Stomach smooth muscle (tissue), 2 donors: Measurements from ENCODE around the gene CPEB3.
"Not testable (repeated sequence)": the region's sequence is repeated elsewhere in the genome, so short reads cannot be mapped to it uniquely, and the experiment has no call there.

Source experiments
- H3K27ac ChIP-seq: one replicate; pipeline ENCODE4 v1.7.0; 2013; ENCODE audit warnings: mild to moderate bottlenecking, low read length, inconsistent platforms
- H3K27me3 ChIP-seq, 2 donors: one replicate each; pipeline ENCODE4 v1.7.0; 2013; ENCODE audit warnings: low read length in 2 of 2; ENCODE audit not compliant: insufficient read depth in 2 of 2, control insufficient read depth in 1 of 2
- H3K36me3 ChIP-seq, 2 donors: one replicate each; pipeline ENCODE4 v1.7.0; 2013; ENCODE audit warnings: low read length in 2 of 2; ENCODE audit not compliant: control insufficient read depth in 2 of 2, insufficient read depth in 2 of 2
- H3K4me1 ChIP-seq: one replicate; pipeline ENCODE4 v1.7.0; 2013; ENCODE audit warnings: low read length; ENCODE audit not compliant: control insufficient read depth, insufficient read depth
- H3K4me3 ChIP-seq, 2 donors: one replicate each; pipeline ENCODE4 v1.7.0; 2013; ENCODE audit warnings: low read length in 2 of 2
- H3K9ac ChIP-seq, 2 donors: one replicate each; pipeline ENCODE4 v1.7.0; 2013; ENCODE audit warnings: low read length in 2 of 2, mild to moderate bottlenecking in 1 of 2
- H3K9me3 ChIP-seq, 2 donors: one replicate each; pipeline ENCODE4 v1.7.0; 2013; ENCODE audit warnings: low read length in 2 of 2; ENCODE audit not compliant: control insufficient read depth in 2 of 2
- donor health status: healthy.
- donor health status: Pancreatic carcinoma.

The CPEB3 gene

DNA sequence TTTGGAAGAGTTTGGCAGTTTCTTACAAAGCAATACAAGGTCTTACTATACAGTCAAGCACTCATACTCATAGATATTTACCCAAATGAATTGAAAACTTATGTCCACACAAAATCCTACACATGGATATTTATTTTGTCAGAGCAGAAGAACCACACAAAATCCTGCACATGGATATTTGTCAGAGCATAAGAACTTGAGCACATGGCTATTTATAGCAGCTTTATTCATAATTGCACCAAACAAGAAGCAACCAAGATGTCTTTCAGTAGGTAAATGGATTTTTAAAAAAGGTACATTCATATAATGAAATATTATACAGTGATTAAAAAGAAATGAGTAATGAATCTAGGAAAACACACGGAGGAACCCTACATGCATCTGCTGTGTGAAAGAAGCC, 251.9 kb downstream of the CPEB3 start:
- Histone ChIP-seq H3K27me3 (no peaks in the 10 kb centered on the region), H3K27ac (no peak overlapping the region), H3K9me3 (peaks cover 0 to 5% of the 10 kb centered on the region in 2 donors), H3K36me3 (no peaks in the 10 kb centered on the region), H3K4me3 (no peak overlapping the region), H3K9ac (no peak overlapping the region), H3K4me1 (no peaks in the 10 kb centered on the region)

DNA sequence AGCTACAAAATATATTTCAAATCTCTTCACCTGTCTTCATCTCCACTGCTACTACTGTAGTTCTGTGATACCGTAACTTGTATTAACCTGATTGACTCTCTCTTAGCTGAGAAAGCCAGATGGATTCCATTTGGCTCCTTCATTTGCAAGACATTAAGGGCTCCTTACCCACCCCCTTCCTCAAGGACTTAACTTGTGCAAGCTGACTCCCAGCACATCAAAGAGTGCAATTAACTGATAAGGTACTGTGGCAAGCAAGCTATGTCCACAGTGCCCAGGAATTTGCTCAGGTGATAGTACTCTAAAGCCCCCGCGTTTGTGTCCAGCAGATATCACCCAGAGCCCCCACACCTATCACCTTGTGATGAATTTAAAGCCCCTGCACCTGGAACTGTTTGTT, 257.8 kb downstream of the CPEB3 start:
- H3K9ac ChIP-seq, H3K9me3 ChIP-seq, H3K4me3 ChIP-seq, H3K27ac ChIP-seq, H3K27me3 ChIP-seq, H3K4me1 ChIP-seq: not testable (repeated sequence)
- H3K36me3 ChIP-seq: peaks cover 7 to 21% of the 10 kb centered on the region in 2 donors

DNA sequence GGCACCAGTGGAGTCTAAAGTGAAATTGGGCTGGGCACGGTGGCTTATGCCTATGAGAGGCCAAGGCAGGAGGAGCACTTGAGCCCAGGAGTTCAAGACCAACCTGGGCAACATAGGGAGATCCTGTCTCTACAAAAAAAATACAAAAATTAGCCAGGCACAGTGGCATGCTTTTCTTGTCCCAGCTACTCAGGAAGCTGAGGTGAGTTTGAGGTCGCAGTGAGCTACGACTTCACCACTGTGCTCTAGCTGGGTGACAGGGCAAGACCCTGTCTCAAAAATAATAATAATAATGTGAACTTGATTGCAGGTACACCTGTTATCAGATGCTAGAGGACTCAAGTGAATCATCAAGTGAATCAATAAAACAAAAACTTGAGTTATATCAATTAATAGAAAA, 259.3 kb downstream of the CPEB3 start:
- H3K4me1 ChIP-seq: no peaks in the 10 kb centered on the region
- peaks cover 17 to 31% of the 10 kb centered on the region in 2 donors for H3K36me3 ChIP-seq
- H3K27me3 ChIP-seq: no peaks in the 10 kb centered on the region
- H3K27ac ChIP-seq: no peak overlapping the region
- no peak overlapping the region for H3K9ac ChIP-seq
- peaks cover 0 to 5% of the 10 kb centered on the region in 2 donors for H3K9me3 ChIP-seq
- H3K4me3 ChIP-seq: no peak overlapping the region

DNA sequence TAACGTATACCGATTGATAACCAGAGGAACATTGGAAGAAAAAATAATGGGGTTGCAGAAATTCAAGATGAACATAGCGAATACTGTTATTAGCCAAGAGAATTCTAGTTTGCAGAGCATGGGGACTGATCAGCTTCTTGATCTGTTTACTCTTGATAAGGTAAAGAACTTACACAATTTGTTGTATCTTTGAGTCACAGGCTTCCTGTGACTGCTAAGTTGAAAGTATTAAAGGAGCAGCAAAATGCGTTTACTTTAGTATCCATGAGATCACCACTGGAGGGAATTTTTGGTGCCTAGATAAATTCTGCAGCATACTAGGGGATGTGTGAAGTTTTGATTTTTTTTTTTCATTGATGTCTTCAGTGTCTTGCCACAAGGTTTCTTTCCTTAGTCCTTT, 263.7 kb downstream of the CPEB3 start:
- Histone ChIP-seq H3K36me3 (peaks cover 32 to 49% of the 10 kb centered on the region in 2 donors), H3K9ac (no peak overlapping the region), H3K4me1 (no peaks in the 10 kb centered on the region), H3K4me3 (no peak overlapping the region), H3K27ac (no peak overlapping the region), H3K9me3 (no peaks in the 10 kb centered on the region), H3K27me3 (no peaks in the 10 kb centered on the region)

DNA sequence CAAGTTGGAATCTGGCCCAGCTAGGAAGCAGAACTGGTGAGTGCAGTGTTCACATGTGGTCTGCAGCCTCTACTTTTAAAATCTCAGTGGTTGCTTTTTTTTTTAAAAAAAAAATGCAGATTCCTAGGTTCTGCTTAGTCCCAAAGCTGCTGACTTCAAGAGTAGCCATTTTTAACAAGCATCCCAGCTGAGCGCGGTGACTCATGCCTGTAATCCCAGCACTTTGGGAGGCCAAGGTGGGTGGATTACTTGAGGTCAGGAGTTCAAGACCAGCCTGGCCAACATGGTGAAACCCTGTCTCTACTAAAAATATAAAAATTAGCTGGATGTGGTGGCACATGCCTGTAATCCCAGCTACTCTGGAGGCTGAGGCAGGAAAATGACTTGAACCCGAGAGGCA, 265.5 kb downstream of the CPEB3 start:
- not testable (repeated sequence) for H3K9ac ChIP-seq, H3K4me3 ChIP-seq, H3K9me3 ChIP-seq, H3K27me3 ChIP-seq, H3K27ac ChIP-seq, H3K4me1 ChIP-seq
- peaks cover 30 to 46% of the 10 kb centered on the region in 2 donors for H3K36me3 ChIP-seq

DNA sequence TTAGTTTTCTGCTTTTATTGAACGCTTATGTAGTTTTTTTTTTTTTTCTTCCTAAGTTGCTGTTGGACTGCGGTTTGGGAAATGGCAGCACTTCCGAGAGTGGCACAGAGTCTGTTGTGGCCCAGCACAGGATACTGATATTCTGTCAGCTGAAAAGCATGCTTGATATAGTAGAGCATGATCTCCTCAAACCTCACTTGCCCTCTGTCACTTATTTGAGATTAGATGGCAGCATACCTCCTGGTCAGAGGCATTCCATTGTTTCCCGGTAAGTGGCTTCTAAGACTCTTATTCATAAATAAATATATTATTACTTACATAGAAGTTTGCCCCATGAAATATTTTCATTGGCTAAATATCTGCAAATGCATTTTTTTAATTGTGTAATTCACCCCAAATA, 266.2 kb downstream of the CPEB3 start:
- Histone ChIP-seq H3K27me3 (no peaks in the 10 kb centered on the region), H3K27ac (no peak overlapping the region), H3K9ac (no peak overlapping the region), H3K4me1 (no peaks in the 10 kb centered on the region), H3K36me3 (peaks cover 29 to 43% of the 10 kb centered on the region in 2 donors), H3K4me3 (no peak overlapping the region), H3K9me3 (no peaks in the 10 kb centered on the region)

DNA sequence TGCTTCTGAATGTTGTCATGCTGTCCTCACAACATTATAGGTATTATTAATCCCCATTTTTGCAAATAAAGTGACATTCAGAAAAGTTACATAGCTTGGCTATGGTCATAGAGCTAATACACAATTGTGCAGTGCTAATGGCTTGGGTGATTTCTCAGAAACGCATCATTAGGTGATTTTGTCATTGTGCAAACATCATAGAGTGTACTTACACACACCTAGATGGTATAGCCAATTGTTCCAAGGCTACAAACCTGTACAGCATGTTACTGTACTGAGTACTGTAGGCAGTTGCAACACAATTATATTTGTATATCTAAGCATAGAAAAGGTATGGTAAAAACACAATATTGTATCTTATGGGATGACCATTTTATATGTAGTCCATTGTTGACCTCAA, 276.3 kb downstream of the CPEB3 start:
- Histone ChIP-seq H3K36me3 (peaks cover 25 to 26% of the 10 kb centered on the region in 2 donors), H3K27ac (no peak overlapping the region), H3K9me3 (no peaks in the 10 kb centered on the region)

DNA sequence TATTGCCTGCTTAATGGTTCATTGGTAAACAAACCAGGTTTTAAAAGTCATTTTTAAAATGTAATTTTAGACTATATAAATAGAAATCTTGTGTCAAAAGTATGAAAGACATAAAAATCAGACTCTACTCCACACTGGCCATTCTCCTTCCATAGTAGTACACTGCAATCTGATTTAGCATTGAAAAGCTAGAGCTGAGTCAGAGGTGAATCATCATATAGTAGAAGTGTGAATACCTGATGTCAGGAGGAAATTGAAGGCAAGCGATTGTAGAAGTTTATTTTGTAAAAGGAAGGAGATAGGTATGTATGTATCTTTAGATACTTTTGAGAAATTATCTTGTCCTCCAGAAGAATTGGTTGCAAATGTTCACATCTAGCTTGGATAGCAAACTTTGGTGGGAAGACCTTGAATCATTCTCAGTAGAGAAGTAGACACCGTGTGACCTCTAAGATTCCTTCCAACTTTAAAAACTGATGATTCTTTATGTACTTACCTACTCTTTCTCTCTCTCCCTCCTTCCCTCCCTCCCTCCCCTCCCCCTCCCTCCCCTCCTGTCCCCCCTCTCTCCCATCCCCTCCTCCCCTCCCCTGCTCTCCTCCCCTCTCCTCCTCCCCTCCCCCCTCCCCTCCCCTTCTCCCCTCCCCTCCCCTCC, 279.2 kb downstream of the CPEB3 start:
- peaks cover 15 to 16% of the 10 kb centered on the region in 2 donors for H3K36me3 ChIP-seq

More for the DNA sequence above, 276.3 kb downstream of the CPEB3 start:
- Histone ChIP-seq H3K9ac (no peak overlapping the region), H3K4me3 (no peak overlapping the region), H3K4me1 (no peaks in the 10 kb centered on the region), H3K27me3 (no peaks in the 10 kb centered on the region)

DNA sequence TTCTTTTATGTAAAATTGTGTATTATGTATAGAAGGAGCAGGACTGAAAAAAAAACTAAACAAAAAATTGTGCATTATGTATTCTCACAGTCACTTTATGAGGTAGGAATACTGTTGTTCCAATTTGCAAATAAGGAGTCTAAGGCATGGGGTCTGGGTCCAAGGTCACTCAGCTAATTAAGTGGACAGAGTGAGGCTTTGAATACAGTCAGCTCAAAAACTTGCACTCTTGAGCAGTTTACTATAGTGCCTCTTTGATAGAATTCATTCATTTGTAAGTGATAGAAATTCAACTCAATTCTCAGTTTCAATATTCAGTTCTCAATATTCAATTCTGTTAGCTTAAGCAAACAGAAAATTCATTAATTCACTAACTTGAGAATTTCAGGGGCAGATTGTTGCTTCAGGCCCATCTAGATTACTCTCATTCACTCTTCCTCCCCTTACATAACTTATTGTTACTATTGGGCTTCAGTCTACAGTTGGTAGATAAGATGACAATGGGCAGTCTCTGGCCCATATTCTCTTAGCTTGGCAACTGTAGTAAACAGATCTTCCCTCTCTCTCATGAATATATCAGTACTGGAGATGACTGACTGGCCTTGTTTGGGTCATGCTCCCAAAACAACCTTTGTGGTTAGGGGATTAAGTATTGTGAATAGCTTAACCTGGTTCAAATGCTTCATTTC, 280.7 kb downstream of the CPEB3 start:
- Histone ChIP-seq H3K9me3 (no peaks in the 10 kb centered on the region), H3K36me3 (peaks cover 13 to 18% of the 10 kb centered on the region in 2 donors), H3K4me3 (no peak overlapping the region), H3K27me3 (no peaks in the 10 kb centered on the region), H3K27ac (no peak overlapping the region), H3K9ac (no peak overlapping the region), H3K4me1 (no peaks in the 10 kb centered on the region)

More for the DNA sequence above, 279.2 kb downstream of the CPEB3 start:
- H3K9me3 ChIP-seq: no peaks in the 10 kb centered on the region
- H3K9ac ChIP-seq: no peak overlapping the region
- H3K4me1 ChIP-seq: no peaks in the 10 kb centered on the region
- no peaks in the 10 kb centered on the region for H3K27me3 ChIP-seq
- no peak overlapping the region for H3K4me3 ChIP-seq
- H3K27ac ChIP-seq: no peak overlapping the region

DNA sequence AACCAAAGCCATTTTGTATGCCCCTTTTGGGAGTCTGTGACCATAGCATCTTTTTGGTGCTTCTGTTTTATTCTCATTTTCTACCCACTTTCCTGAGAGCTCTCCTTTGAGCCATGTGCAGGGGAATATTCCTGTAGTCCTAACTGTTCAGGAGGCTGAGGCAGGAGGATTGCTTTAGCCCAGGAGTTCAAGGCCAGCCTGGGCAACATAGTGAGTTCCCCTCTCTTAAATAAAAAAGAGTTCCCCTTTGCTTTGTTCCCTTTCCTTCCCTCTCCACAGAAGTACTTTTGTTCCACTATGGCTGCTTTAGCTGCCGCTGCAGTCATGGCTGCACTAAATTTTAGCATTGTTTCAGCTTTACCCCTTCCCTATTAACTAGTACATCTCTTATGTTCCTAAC, 281.4 kb downstream of the CPEB3 start:
- no peak overlapping the region for H3K27ac ChIP-seq
- no peak overlapping the region for H3K9ac ChIP-seq
- H3K4me1 ChIP-seq: no peaks in the 10 kb centered on the region
- peaks cover 11 to 15% of the 10 kb centered on the region in 2 donors for H3K36me3 ChIP-seq
- no peaks in the 10 kb centered on the region for H3K27me3 ChIP-seq
- no peaks in the 10 kb centered on the region for H3K9me3 ChIP-seq
- H3K4me3 ChIP-seq: no peak overlapping the region

DNA sequence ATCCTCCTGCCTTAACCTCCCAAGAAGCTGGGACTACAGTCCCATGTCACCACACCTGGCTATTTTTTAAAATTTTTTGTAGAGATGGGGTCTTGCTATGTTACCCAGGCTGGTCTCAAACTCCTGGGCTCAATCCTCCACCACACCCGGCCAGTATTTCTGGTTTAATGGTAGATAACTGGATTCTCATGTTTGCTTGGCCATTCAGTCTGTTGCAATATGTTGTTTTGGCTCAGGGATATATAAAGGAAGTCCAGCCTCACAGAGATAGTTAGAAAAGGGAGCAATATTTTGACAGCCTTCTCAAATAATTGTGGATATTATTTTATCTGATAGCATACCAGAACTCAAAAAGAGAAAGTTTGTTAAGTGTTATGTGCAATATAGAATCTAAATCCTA, 284.9 kb downstream of the CPEB3 start:
- Histone ChIP-seq H3K4me1 (no peaks in the 10 kb centered on the region), H3K9me3 (no peaks in the 10 kb centered on the region), H3K27ac (no peak overlapping the region), H3K4me3 (no peak overlapping the region), H3K36me3 (peaks cover 4 to 11% of the 10 kb centered on the region in 2 donors), H3K9ac (no peak overlapping the region), H3K27me3 (no peaks in the 10 kb centered on the region)
